Thyroid gland (tissue), 4 donors: ENCODE results near the gene GRAMD1A. TPM values are rescaled to one million over a fixed set of nuclear protein-coding genes. Genes with fewer than 3 reads are reported as not detected.

Source experiments
- DNase-seq, 2 donors: peaks; one replicate each; pipeline ENCODE4 v3.0.0-alpha.2; 2019
- H3K27ac ChIP-seq, 3 donors: fragments of 200-600 bp; sonication (generic); 1 replicate in 2 of 3; 2 replicates in 1 of 3; pipeline ENCODE4 v1.5.1; 2016 to 2019; ENCODE audit warnings: mild to moderate bottlenecking in 1 of 3, moderate library complexity in 1 of 3
- H3K27me3 ChIP-seq: fragments of 200-600 bp; sonication (generic); one replicate; pipeline ENCODE4 v1.5.1; 2019
- H3K36me3 ChIP-seq, 2 donors: fragments of 200-600 bp; sonication (generic); one replicate each; pipeline ENCODE4 v1.5.1; 2016 to 2019
- H3K4me1 ChIP-seq, 2 donors: fragments of 200-600 bp; sonication (generic); one replicate each; pipeline ENCODE4 v1.5.1; 2017 to 2019
- H3K4me3 ChIP-seq, 3 donors: fragments of 200-600 bp; sonication (generic); replicated peaks in 1 of 3; 1 replicate in 2 of 3; 2 replicates in 1 of 3; pipeline ENCODE4 v1.5.1; 2016; ENCODE audit warnings: mild to moderate bottlenecking in 1 of 3
- H3K9me3 ChIP-seq: fragments of 200-600 bp; sonication (generic); one replicate; pipeline ENCODE4 v1.5.1; 2017
- POLR2A ChIP-seq, 2 donors: fragments of 450-650 bp; IDR thresholded peaks; one replicate each; pipeline ENCODE4 v1.6.1; 2017; ENCODE audit warnings: antibody characterized with exemption in 2 of 2, mild to moderate bottlenecking in 2 of 2, moderate library complexity in 1 of 2
- WGBS, 2 donors: methylation state at CpG; one replicate each; pipeline ENCODE4 v1.1.5; 2017; 5-methylcytosine and 5-hydroxymethylcytosine counted together
- intact Hi-C: fragments of 100-400 bp; cut with DNase I; formaldehyde crosslinking; loops from one replicate; pipeline ENCODE4 v1.15.1; 2023
- total RNA-seq, 4 donors: library from RNA; depleted of rRNA; stranded (reverse); fragments of >200 nt; gene quantifications; one replicate each; pipeline ENCODE4 v1.2.3, GENCODE V29; 2016
- TF ChIP-seq, protein P1 (sequence below), 6 experiments: fragments of 200-600 bp in 3 of 6; fragments of 450-650 bp in 3 of 6; sonication (generic) in 3 of 6; IDR thresholded peaks; one replicate each; pipeline ENCODE4 v1.5.1; 2016 to 2019; ENCODE audit warnings: antibody characterized with exemption in 6 of 6, mild to moderate bottlenecking in 2 of 6, inconsistent platforms in 1 of 6, moderate library complexity in 1 of 6

Gene GRAMD1A
- total RNA-seq, 4 donors from 2014 or later = 33.4 to 57.5 (median 47.0) TPM

DNA sequence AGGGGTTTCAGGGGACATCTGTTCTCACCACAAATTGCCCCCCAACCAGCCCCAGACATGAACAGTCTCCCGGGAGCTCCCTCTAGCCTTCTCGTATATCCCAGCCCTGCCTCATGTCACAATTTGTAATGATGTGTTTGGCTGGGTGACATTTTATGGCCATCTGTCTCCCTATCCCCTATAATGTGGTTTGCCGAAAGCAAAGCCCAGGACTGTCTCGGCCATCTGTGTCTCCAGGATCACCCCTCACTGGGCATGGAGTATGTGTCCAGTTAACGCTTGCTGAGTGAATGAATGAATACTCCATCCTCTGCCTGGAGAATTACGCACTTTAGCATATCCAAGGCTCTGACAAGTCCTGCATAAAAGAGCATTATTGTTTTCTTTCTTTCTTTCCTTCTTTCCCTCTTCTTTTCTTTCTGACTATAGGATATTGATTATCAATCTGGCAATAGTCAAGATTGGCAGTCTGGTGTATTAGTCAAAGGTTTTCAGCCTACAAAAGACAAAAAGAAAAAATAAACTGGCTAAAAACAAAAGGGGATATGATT lies 56.5 kb downstream of the GRAMD1A start:
- TF ChIP-seq, protein P1, sequence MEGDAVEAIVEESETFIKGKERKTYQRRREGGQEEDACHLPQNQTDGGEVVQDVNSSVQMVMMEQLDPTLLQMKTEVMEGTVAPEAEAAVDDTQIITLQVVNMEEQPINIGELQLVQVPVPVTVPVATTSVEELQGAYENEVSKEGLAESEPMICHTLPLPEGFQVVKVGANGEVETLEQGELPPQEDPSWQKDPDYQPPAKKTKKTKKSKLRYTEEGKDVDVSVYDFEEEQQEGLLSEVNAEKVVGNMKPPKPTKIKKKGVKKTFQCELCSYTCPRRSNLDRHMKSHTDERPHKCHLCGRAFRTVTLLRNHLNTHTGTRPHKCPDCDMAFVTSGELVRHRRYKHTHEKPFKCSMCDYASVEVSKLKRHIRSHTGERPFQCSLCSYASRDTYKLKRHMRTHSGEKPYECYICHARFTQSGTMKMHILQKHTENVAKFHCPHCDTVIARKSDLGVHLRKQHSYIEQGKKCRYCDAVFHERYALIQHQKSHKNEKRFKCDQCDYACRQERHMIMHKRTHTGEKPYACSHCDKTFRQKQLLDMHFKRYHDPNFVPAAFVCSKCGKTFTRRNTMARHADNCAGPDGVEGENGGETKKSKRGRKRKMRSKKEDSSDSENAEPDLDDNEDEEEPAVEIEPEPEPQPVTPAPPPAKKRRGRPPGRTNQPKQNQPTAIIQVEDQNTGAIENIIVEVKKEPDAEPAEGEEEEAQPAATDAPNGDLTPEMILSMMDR (IDR thresholded peaks at IDR 0.05) = no peak
- no peak for TF ChIP-seq POLR2A (IDR thresholded peaks at IDR 0.05)
- no peak for DNase-seq
- no peaks in the 10 kb centered on the region for H3K27me3 ChIP-seq
- WGBS, 2 donors = 80 to 86% methylated on average over 6 of the region's 6 CpGs
- H3K9me3 ChIP-seq = no peaks in the 10 kb centered on the region
- H3K4me3 ChIP-seq = no peak overlapping the region
- H3K36me3 ChIP-seq = no peaks in the 10 kb centered on the region
- no peak overlapping the region for H3K27ac ChIP-seq
- H3K4me1 ChIP-seq = no peaks in the 10 kb centered on the region
- intact Hi-C loops = no loop called here

DNA sequence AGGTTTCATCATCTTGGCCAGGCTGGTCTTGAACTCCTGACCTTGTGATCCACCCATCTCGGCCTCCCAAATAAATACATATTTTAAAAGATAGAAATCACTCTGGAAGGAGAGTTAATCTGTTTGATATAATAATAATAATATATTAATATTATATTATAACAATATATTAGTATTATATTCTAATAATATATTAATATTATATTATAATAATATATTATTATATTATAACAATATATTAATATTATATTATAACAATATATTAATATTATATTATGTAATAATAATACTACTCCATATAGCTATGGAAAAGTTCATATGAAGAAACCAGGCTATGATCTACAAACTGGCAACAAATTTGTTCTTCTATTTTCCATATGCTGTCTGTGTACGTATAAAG lies 58.2 kb downstream of the GRAMD1A start:
- TF ChIP-seq, protein P1 (IDR thresholded peaks at IDR 0.05) = no peak
- TF ChIP-seq POLR2A (IDR thresholded peaks at IDR 0.05) = no peak
- DNase-seq = no peak
- Histone ChIP-seq H3K4me3 (no peak overlapping the region), H3K27ac (no peak overlapping the region), H3K36me3 (no peaks in the 10 kb centered on the region), H3K27me3 (no peaks in the 10 kb centered on the region), H3K9me3 (no peaks in the 10 kb centered on the region), H3K4me1 (no peaks in the 10 kb centered on the region)
- intact Hi-C loops = no loop called here
- WGBS, 2 donors = 81 to 90% methylated on average over 2 of the region's 2 CpGs

GRCh38 chr19:35059006-35059798 lies 59.1 kb downstream of the GRAMD1A start:
- TF ChIP-seq, protein P1 (IDR thresholded peaks at IDR 0.05) = no peak
- TF ChIP-seq POLR2A (IDR thresholded peaks at IDR 0.05) = no peak
- H3K27me3 ChIP-seq = no peaks in the 10 kb centered on the region
- no peaks in the 10 kb centered on the region for H3K9me3 ChIP-seq
- H3K27ac ChIP-seq = no peak overlapping the region
- no peak overlapping the region for H3K4me3 ChIP-seq
- DNase-seq = no peak
- WGBS, 2 donors = 85 to 87% methylated on average over 15 to 19 of the region's 26 CpGs
- no peaks in the 10 kb centered on the region for H3K4me1 ChIP-seq
- H3K36me3 ChIP-seq = no peaks in the 10 kb centered on the region
- intact Hi-C loops = no loop called here

DNA sequence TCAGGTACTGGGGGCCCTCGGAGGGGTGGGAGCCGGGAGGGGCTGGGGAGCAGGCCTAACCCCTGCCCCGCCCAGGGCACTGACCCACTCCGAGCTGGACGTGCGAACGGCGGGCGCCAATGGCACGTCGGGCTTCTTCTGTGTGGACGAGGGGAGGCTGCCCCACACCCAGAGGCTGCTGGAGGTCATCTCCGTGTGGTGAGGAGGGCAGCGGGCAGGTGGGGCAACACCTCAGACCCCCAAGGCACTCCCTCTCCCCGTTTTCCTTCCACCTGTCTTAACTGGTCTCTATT lies 59.6 kb downstream of the GRAMD1A start:
- 82 to 89% methylated on average over 3 to 4 of the region's 15 CpGs for WGBS, 2 donors
- Histone ChIP-seq H3K4me3 (no peak overlapping the region), H3K27ac (no peak overlapping the region), H3K9me3 (no peaks in the 10 kb centered on the region), H3K4me1 (no peaks in the 10 kb centered on the region), H3K27me3 (no peaks in the 10 kb centered on the region), H3K36me3 (no peaks in the 10 kb centered on the region)
- intact Hi-C loops = no loop called here
- TF ChIP-seq, protein P1 (IDR thresholded peaks at IDR 0.05) = no peak
- TF ChIP-seq POLR2A (IDR thresholded peaks at IDR 0.05) = no peak
- no peak for DNase-seq

DNA sequence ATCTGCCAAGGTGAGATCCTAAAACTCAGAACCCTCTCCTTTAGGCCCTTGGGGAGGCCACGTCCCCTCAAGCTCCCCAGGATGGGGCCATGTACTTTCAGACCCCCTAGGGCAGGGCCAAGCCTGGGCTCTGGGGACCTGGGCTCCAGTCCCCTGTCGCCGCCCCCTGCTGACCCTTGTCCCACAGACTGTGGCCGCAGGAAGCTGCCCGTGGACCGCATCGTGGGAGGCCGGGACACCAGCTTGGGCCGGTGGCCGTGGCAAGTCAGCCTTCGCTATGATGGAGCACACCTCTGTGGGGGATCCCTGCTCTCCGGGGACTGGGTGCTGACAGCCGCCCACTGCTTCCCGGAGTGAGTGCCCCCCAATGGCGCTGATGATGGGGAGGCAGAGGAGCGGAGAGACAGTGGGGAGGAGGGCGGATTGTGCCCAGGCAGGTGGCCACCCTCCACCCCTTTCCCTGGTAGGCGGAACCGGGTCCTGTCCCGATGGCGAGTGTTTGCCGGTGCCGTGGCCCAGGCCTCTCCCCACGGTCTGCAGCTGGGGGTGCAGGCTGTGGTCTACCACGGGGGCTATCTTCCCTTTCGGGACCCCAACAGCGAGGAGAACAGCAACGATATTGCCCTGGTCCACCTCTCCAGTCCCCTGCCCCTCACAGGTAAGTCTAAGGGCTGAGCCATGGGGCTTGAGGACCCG lies 60.2 kb downstream of the GRAMD1A start:
- intact Hi-C loops = no loop called here
- no peak overlapping the region for H3K4me3 ChIP-seq
- no peak for DNase-seq
- no peaks in the 10 kb centered on the region for H3K36me3 ChIP-seq
- no peak overlapping the region for H3K27ac ChIP-seq
- H3K4me1 ChIP-seq = no peaks in the 10 kb centered on the region
- H3K9me3 ChIP-seq = no peaks in the 10 kb centered on the region
- WGBS, 2 donors = 91% methylated on average over 9 to 29 of the region's 29 CpGs
- no peaks in the 10 kb centered on the region for H3K27me3 ChIP-seq
- no peak for TF ChIP-seq POLR2A (IDR thresholded peaks at IDR 0.05)
- TF ChIP-seq, protein P1 (IDR thresholded peaks at IDR 0.05) = no peak
